K562 (cell line): Measurements from ENCODE around the gene AP3B1. TPM values are rescaled to one million over a fixed set of nuclear protein-coding genes. Genes with fewer than 3 reads are reported as not detected.
A peak's percentile ranks its signal among the peaks of the same experiment; 100 is the strongest.

Source experiments
- ATAC-seq: fragments of 200-7000 bp; cut with Tn5 transposase; 3 replicates; pipeline ENCODE4 v1.9.1; 2020; ENCODE audit warnings: moderate library complexity
- BruUV-seq: library from RNA; stranded (reverse); fragments of 400-500 nt; replicated peaks from 2 replicates; lab custom pipeline; 2021; lab: Mats Ljungman, UMichigan
- CTCF ChIA-PET: fragments of 300-600 bp; formaldehyde crosslinking; extraction: SDS; loops from one replicate; lab custom pipeline; 2021; ENCODE audit warnings: low intra/inter-chr PET ratio; lab: Yijun Ruan, JAX
- POLR2A ChIA-PET: fragments of 300-600, 350-650 bp; sonication (Branson Sonifier 250); formaldehyde crosslinking; extraction: SDS; loops from one replicate; lab custom pipeline; 2021; ENCODE audit warnings: antibody characterized with exemption, inconsistent platforms; lab: Yijun Ruan, JAX
- DNase-seq, 4 experiments: peaks; one replicate each; pipeline versions ENCODE4 v3.0.0 to v3.0.0-alpha.2; 2011 to 2018; ENCODE audit warnings: low spot score in 3 of 4, mixed read lengths in 3 of 4; ENCODE audit errors: extremely low read depth in 1 of 4
- FAIRE-seq: peaks from 2 replicates; lab custom pipeline; 2011; peaks lifted over from hg19 to GRCh38; lab: Jason Lieb, UNC
- H2AFZ ChIP-seq: 2 replicates; pipeline ENCODE4 v1.6.0; 2011; ENCODE audit warnings: low read depth, low read length, control low read depth, inconsistent platforms
- H3K27ac ChIP-seq: fragments of 200-600 bp; 3 replicates; pipeline ENCODE4 v1.8.0; 2011; ENCODE audit warnings: low read depth, mild to moderate bottlenecking, control low read depth, inconsistent platforms, low read length, moderate library complexity, mixed read lengths; ENCODE audit errors: extremely low read depth
- H3K27me3 ChIP-seq, 2 experiments: fragments of 300-600 bp in 1 of 2; 2 replicates in 1 of 2; 3 replicates in 1 of 2; pipeline versions ENCODE4 v1.6.0 to v1.8.0; 2011; ENCODE audit warnings: inconsistent platforms in 2 of 2, low read length in 2 of 2, mild to moderate bottlenecking in 1 of 2, mixed read lengths in 1 of 2, moderate library complexity in 1 of 2; ENCODE audit not compliant: control insufficient read depth in 2 of 2, insufficient read depth in 2 of 2
- H3K36me3 ChIP-seq: fragments of 300-600 bp; 3 replicates; pipeline ENCODE4 v1.8.0; 2011; ENCODE audit warnings: mild to moderate bottlenecking, low read length, inconsistent platforms; ENCODE audit not compliant: control insufficient read depth, insufficient read depth
- H3K4me1 ChIP-seq, 2 experiments: fragments of 200-600 bp in 1 of 2; replicated peaks in 1 of 2; 2 replicates in 1 of 2; 3 replicates in 1 of 2; pipeline versions ENCODE4 v1.5.1 to v1.8.0; 2011; ENCODE audit warnings: inconsistent platforms in 2 of 2, low read length in 2 of 2, mild to moderate bottlenecking in 1 of 2, mixed read lengths in 1 of 2, moderate library complexity in 1 of 2; ENCODE audit not compliant: control insufficient read depth in 2 of 2, insufficient read depth in 2 of 2
- H3K4me2 ChIP-seq: 2 replicates; pipeline ENCODE4 v1.6.1; 2011; ENCODE audit warnings: low read length, control low read depth, inconsistent platforms, mixed read lengths; ENCODE audit not compliant: insufficient read depth
- H3K4me3 ChIP-seq: fragments of 200-600 bp; sonication (generic), shearing (Covaris generic); 2 replicates; pipeline ENCODE4 v1.5.1; 2016; ENCODE audit warnings: control low read depth, inconsistent platforms
- H3K79me2 ChIP-seq: fragments of 200-600 bp; 3 replicates; pipeline ENCODE4 v1.8.0; 2011; ENCODE audit warnings: low read length, inconsistent platforms; ENCODE audit not compliant: control insufficient read depth, insufficient read depth
- H3K9ac ChIP-seq, 2 experiments: 2 replicates each; pipeline versions ENCODE4 v1.6.0 to v1.6.1; 2011; ENCODE audit warnings: low read depth in 2 of 2, low read length in 2 of 2, control low read depth in 1 of 2, inconsistent platforms in 1 of 2, mild to moderate bottlenecking in 1 of 2, mixed read lengths in 1 of 2; ENCODE audit not compliant: insufficient read depth in 1 of 2
- H3K9me1 ChIP-seq: one replicate; pipeline ENCODE4 v1.6.0; 2011; ENCODE audit warnings: inconsistent platforms, mild to moderate bottlenecking, low read length, moderate library complexity; ENCODE audit not compliant: control insufficient read depth, insufficient read depth
- H3K9me3 ChIP-seq: replicated peaks from 2 replicates; pipeline ENCODE4 v1.5.1; 2011; ENCODE audit warnings: low read depth, low read length, inconsistent platforms; ENCODE audit not compliant: control insufficient read depth, insufficient read depth
- H4K20me1 ChIP-seq: replicated peaks from 2 replicates; pipeline ENCODE4 v1.6.1; 2011; ENCODE audit warnings: low read length, inconsistent platforms, mixed read lengths; ENCODE audit not compliant: control insufficient read depth, insufficient read depth
- ATF3 ChIP-seq, 2 experiments: fragments of 450-650 bp in 1 of 2; sonication (generic) in 1 of 2; formaldehyde crosslinking in 1 of 2; IDR thresholded peaks in 1 of 2; conservative IDR thresholded peaks in 1 of 2; 2 replicates each; pipeline versions ENCODE4 v1.6.1 to v1.8.1; 2016 to 2023; ENCODE audit warnings: mild to moderate bottlenecking in 2 of 2, moderate library complexity in 2 of 2, inconsistent platforms in 1 of 2, missing genetic modification reagents in 1 of 2
- CBX2 ChIP-seq: fragments of 200-600 bp; sonication (generic); IDR thresholded peaks from one replicate; pipeline ENCODE4 v1.6.1; 2012; ENCODE audit warnings: mild to moderate bottlenecking, low read length, inconsistent platforms; ENCODE audit not compliant: insufficient read depth, poor library complexity, severe bottlenecking
- CEBPB ChIP-seq: fragments of 450-650 bp; IDR thresholded peaks from 2 replicates; pipeline ENCODE4 v1.6.1; 2016; ENCODE audit warnings: missing genetic modification characterization, missing compliant biosample characterization
- FOXO4 ChIP-seq: fragments of 450-650 bp; formaldehyde crosslinking; IDR thresholded peaks from 2 replicates; pipeline ENCODE4 v1.4.0; 2020; ENCODE audit warnings: mild to moderate bottlenecking, moderate library complexity
- GATAD2B ChIP-seq: fragments of 450-650 bp; IDR thresholded peaks from 2 replicates; pipeline ENCODE4 v1.6.1; 2017; ENCODE audit warnings: mild to moderate bottlenecking, borderline replicate concordance
- HDAC2 ChIP-seq: fragments of 450-650 bp; IDR thresholded peaks from 2 replicates; pipeline ENCODE4 v1.6.1; 2016; ENCODE audit warnings: mild to moderate bottlenecking
- JUN ChIP-seq, 2 experiments: sonication (generic) in 1 of 2; formaldehyde crosslinking in 1 of 2; IDR thresholded peaks; 2 replicates each; pipeline versions ENCODE4 v1.6.1 to v1.8.0; 2012 to 2022; ENCODE audit warnings: borderline replicate concordance in 2 of 2, mild to moderate bottlenecking in 2 of 2, improper control_type of control experiment in 1 of 2, low read depth in 1 of 2, low read length in 1 of 2, missing genetic modification reagents in 1 of 2
- MBD2 ChIP-seq: sonication (generic); IDR thresholded peaks from 2 replicates; pipeline ENCODE4 v1.6.1; 2016; ENCODE audit warnings: low read depth, borderline replicate concordance
- NCOA6 ChIP-seq: fragments of 450-650 bp; IDR thresholded peaks from 2 replicates; pipeline ENCODE4 v1.6.1; 2017; ENCODE audit warnings: mild to moderate bottlenecking
- NKRF ChIP-seq: fragments of 450-650 bp; IDR thresholded peaks from 2 replicates; pipeline ENCODE4 v1.6.1; 2016; ENCODE audit warnings: borderline replicate concordance
- SLC30A9 ChIP-seq: fragments of 250-450 bp; sonication (Bioruptor Pico); IDR thresholded peaks from 2 replicates; pipeline ENCODE4 v1.8.0; 2022; ENCODE audit warnings: mild to moderate bottlenecking, moderate library complexity
- SMARCA5 ChIP-seq: fragments of 450-650 bp; IDR thresholded peaks from 2 replicates; pipeline ENCODE4 v1.6.1; 2016
- TAF15 ChIP-seq: fragments of 200-400 bp; formaldehyde crosslinking; IDR thresholded peaks from 2 replicates; pipeline ENCODE4 v1.6.1; 2017; ENCODE audit warnings: mild to moderate bottlenecking, low read depth, low read length, moderate library complexity
- TARDBP ChIP-seq: fragments of 450-650 bp; IDR thresholded peaks from 2 replicates; pipeline ENCODE4 v1.6.1; 2016
- ZBTB5 ChIP-seq: fragments of 450-650 bp; IDR thresholded peaks from 2 replicates; pipeline ENCODE4 v1.6.1; 2017; ENCODE audit warnings: antibody characterized with exemption
- ZBTB7A ChIP-seq: IDR thresholded peaks from 2 replicates; pipeline ENCODE4 v1.6.1; 2011; ENCODE audit warnings: low read depth, mild to moderate bottlenecking, low read length, moderate library complexity, borderline replicate concordance; ENCODE audit not compliant: control insufficient read depth
- ZNF316 ChIP-seq: fragments of 450-650 bp; IDR thresholded peaks from 2 replicates; pipeline ENCODE4 v1.6.1; 2016
- WGBS: fragments of 100-300 bp; shearing (Covaris generic); methylation state at CpG from one replicate; pipeline ENCODE4 v1.1.6; 2016; ENCODE audit warnings: low coverage, mixed read lengths; ENCODE audit not compliant: insufficient coverage; ENCODE audit errors: missing lambda C conversion rate; 5-methylcytosine and 5-hydroxymethylcytosine counted together
- in situ Hi-C: fragments of 300-500 bp; cut with MboI; formaldehyde crosslinking; loops from 4 replicates; pipeline ENCODE4 v1.15.0; 2018; ENCODE audit warnings: inconsistent platforms, mixed read lengths
- intact Hi-C: fragments of 100-400 bp; cut with micrococcal nuclease; formaldehyde crosslinking; loops from 2 replicates; pipeline ENCODE4 v1.14.2; 2022
- polyA plus RNA-seq, 8 experiments: library from polyadenylated mRNA; depleted of rRNA in 4 of 8; stranded (reverse) in 5 of 8; unstranded in 3 of 8; fragments of >200 nt; fragmentation: Nextera tagmentation in 2 of 8; fragmentation: Illumina TruSeq in 1 of 8; extraction: Ambion mirVana in 2 of 8; extraction: Trizol in 1 of 8; gene quantifications; 2 replicates each; pipeline versions ENCODE4 v1.2.1 to v1.2.3, GENCODE V29; 2011 to 2014; ENCODE audit warnings: inconsistent platforms in 1 of 8, missing spikeins in 1 of 8
- total RNA-seq, 7 experiments: library from RNA; depleted of rRNA in 6 of 7; stranded (reverse); fragments of >200 nt in 6 of 7; fragmentation: Illumina TruSeq in 2 of 7; extraction: Trizol in 2 of 7; gene quantifications; 2 replicates each; pipeline versions ENCODE4 v1.2.1 to v1.2.3, GENCODE V29; 2011 to 2021; ENCODE audit warnings: low replicate concordance in 1 of 7

AP3B1 gene
- total and polyA plus RNA-seq, 9 of the 15 experiments (the other 6 are each of a cell fraction or from before 2014, with no cell fraction given) = 21.1 to 61.8 (median 42.2) TPM

GRCh38 chr5:78287169-78287568 is 7.3 kb downstream of the AP3B1 start (continued):
- peak; percentile 61 for TF ChIP-seq ZNF316
- no peak for TF ChIP-seq ZBTB7A
- no peak for TF ChIP-seq CBX2
- TF ChIP-seq JUN (IDR thresholded peaks at IDR 0.05; ENCODE audit: borderline replicate concordance, low read depth, low read length) = no peak
- TF ChIP-seq JUN (CRISPR knock-in tag; IDR thresholded peaks at IDR 0.05; ENCODE audit: borderline replicate concordance) = no peak
- TF ChIP-seq TARDBP = no peak
- TF ChIP-seq NKRF = no peak
- no peak for TF ChIP-seq GATAD2B
- TF ChIP-seq, all 486 proteins: peak for 2

- WGBS = 50% methylated on average over 1 of the region's 1 CpG
- H3K9ac ChIP-seq = no peak overlapping the region
- no peaks in the 10 kb centered on the region for H3K9me1 ChIP-seq
- H3K27me3 ChIP-seq = no peaks in the 10 kb centered on the region
- H3K79me2 ChIP-seq = peaks cover 95% of the 10 kb centered on the region
- H4K20me1 ChIP-seq = no peaks in the 10 kb centered on the region
- no peak overlapping the region for H3K4me2 ChIP-seq
- ChIA-PET POLR2A (interaction anchor here (0.8 kb wide), 1 partner anchor 49 kb away, joined by 3 read pairs; no protein-coding TSS in a partner anchor), CTCF (no interaction called here)
- no peaks in the 10 kb centered on the region for H3K4me1 ChIP-seq
- no TSS peak for BruUV-seq
- H2AFZ ChIP-seq = no peak overlapping the region
- FAIRE-seq = no peak
- in situ Hi-C loops = no loop called here
- no peak overlapping the region for H3K27ac ChIP-seq
- H3K36me3 ChIP-seq = 0 out of 3 replicates have a peak, but pooled peaks cover 5% of the 10 kb centered on the region
- no peak for ATAC-seq
- no peak for DNase-seq
- intact Hi-C loops = no loop called here
- no peak overlapping the region for H3K4me3 ChIP-seq
- H3K9me3 ChIP-seq = no peaks in the 10 kb centered on the region
- TF ChIP-seq TAF15 (no peak), CEBPB (tag) (no peak), FOXO4 (CRISPR knock-in tag) (no peak), MBD2 (no peak), HDAC2 (no peak), ATF3 (IDR thresholded peaks at IDR 0.05) (no peak), ATF3 (CRISPR knock-in tag; conservative IDR thresholded peaks at IDR 0.05) (no peak), ZBTB5 (no peak), SLC30A9 (CRISPR knock-in tag) (no peak), NCOA6 (no peak), SMARCA5 (no peak)
Measured at GRCh38 chr5:78286290-78286689, 8.2 kb downstream of the AP3B1 start.
